Raji (cell line): ENCODE data around the gene NOA1.

Experiments
- POLR2A ChIP-seq: IDR thresholded peaks from 2 replicates; pipeline ENCODE4 v1.6.1; 2011; ENCODE audit warnings: low read depth, low read length, control low read depth; ENCODE audit not compliant: insufficient read depth

NOA1 gene

GRCh38 chr4:56977321-56978012 is at the start of gene NOA1:
Gene NOA1 (minus strand): TSS chr4:56977606. CDS start chr4:56977585, 21 bp downstream.
- peak; percentile 86 for TF ChIP-seq POLR2A

- TF ChIP-seq POLR2A = no peak
Observed at GRCh38 chr4:57023104-57023503, 45.7 kb upstream of the NOA1 start.

GRCh38 chr4:57020467-57021101 is 43.2 kb upstream of the NOA1 start:
- TF ChIP-seq POLR2A = no peak

GRCh38 chr4:57018980-57019379 is 41.6 kb upstream of the NOA1 start:
- TF ChIP-seq POLR2A = no peak

GRCh38 chr4:57013543-57014120 is 36.2 kb upstream of the NOA1 start:
- no peak for TF ChIP-seq POLR2A

GRCh38 chr4:56999751-57000150 is 22.3 kb upstream of the NOA1 start:
- TF ChIP-seq POLR2A = no peak

GRCh38 chr4:56995525-56995924 is 18.1 kb upstream of the NOA1 start:
- no peak for TF ChIP-seq POLR2A

- TF ChIP-seq POLR2A = no peak
Observed at GRCh38 chr4:56990109-56990905, 12.9 kb upstream of the NOA1 start.

- TF ChIP-seq POLR2A = no peak
Observed at GRCh38 chr4:56986952-56987351, 9.5 kb upstream of the NOA1 start.

GRCh38 chr4:56986192-56986591 is 8.8 kb upstream of the NOA1 start:
- TF ChIP-seq POLR2A = no peak

GRCh38 chr4:56981795-56982201 is 4.4 kb upstream of the NOA1 start:
- TF ChIP-seq POLR2A = no peak

GRCh38 chr4:56979421-56980072 is 2.1 kb upstream of the NOA1 start:
- no peak for TF ChIP-seq POLR2A

- peak; percentile 93 for TF ChIP-seq POLR2A
Observed at GRCh38 chr4:56978750-56979303, 1.4 kb upstream of the NOA1 start, which contains the start of gene POLR2B. Gene POLR2B (plus strand): TSS chr4:56978896. CDS start chr4:56978986, 90 bp downstream.

- TF ChIP-seq POLR2A = no peak
Observed at GRCh38 chr4:56976837-56977320, 527 bp downstream of the NOA1 start.
